ENCODE measurements around the gene NSUN6. TPM values are rescaled to one million over a fixed set of nuclear protein-coding genes. Genes with fewer than 3 reads are reported as not detected.

NSUN6 gene
- total RNA-seq, 2 experiments from 2014 or later: 23.2 to 26.5 TPM

- no peaks in the 10 kb centered on the region for H3K4me1 Mint-ChIP-seq
- DNase-seq (no peak), ATAC-seq (ENCODE audit: low read depth) (no peak)
- peaks cover 9% of the 10 kb centered on the region for H3K9me3 Mint-ChIP-seq
- POLR2A ChIA-PET: no interaction called here
- no peak overlapping the region for H3K27ac Mint-ChIP-seq
- H3K36me3 Mint-ChIP-seq: peaks cover 4% of the 10 kb centered on the region
- no peak overlapping the region for H3K4me3 Mint-ChIP-seq
- no peaks in the 10 kb centered on the region for H3K27me3 Mint-ChIP-seq
These were observed 136.8 kb downstream of the NSUN6 start for GRCh38 chr10:18514537-18514936.

- H3K4me1 Mint-ChIP-seq: no peaks in the 10 kb centered on the region
- H3K36me3 Mint-ChIP-seq: peaks cover 4% of the 10 kb centered on the region
- no peak overlapping the region for H3K4me3 Mint-ChIP-seq
- no peaks in the 10 kb centered on the region for H3K27me3 Mint-ChIP-seq
- POLR2A ChIA-PET: no interaction called here
- DNase-seq (no peak), ATAC-seq (ENCODE audit: low read depth) (no peak)
- no peak overlapping the region for H3K27ac Mint-ChIP-seq
- H3K9me3 Mint-ChIP-seq: peaks cover 6% of the 10 kb centered on the region
These were observed 142.8 kb downstream of the NSUN6 start for GRCh38 chr10:18508587-18508986.

GRCh38 chr10:18505456-18506118 is 145.8 kb downstream of the NSUN6 start:
- H3K27ac Mint-ChIP-seq: no peak overlapping the region
- H3K9me3 Mint-ChIP-seq: no peaks in the 10 kb centered on the region
- DNase-seq (no peak), ATAC-seq (ENCODE audit: low read depth) (no peak)
- H3K4me1 Mint-ChIP-seq: peaks cover 2% of the 10 kb centered on the region
- POLR2A ChIA-PET: no interaction called here
- H3K4me3 Mint-ChIP-seq: no peak overlapping the region
- no peaks in the 10 kb centered on the region for H3K36me3 Mint-ChIP-seq
- H3K27me3 Mint-ChIP-seq: no peaks in the 10 kb centered on the region

- Mint-ChIP-seq H3K4me1 (peaks cover 2% of the 10 kb centered on the region), H3K27me3 (no peaks in the 10 kb centered on the region), H3K9me3 (no peaks in the 10 kb centered on the region), H3K4me3 (no peak overlapping the region), H3K36me3 (no peaks in the 10 kb centered on the region), H3K27ac (no peak overlapping the region)
- ATAC-seq (ENCODE audit: low read depth): no peak
- DNase-seq: no peak
- POLR2A ChIA-PET: no interaction called here
These were observed 147.2 kb downstream of the NSUN6 start for GRCh38 chr10:18504161-18504560.

- ATAC-seq (ENCODE audit: low read depth) (no peak), DNase-seq (no peak)
- Mint-ChIP-seq H3K9me3 (no peaks in the 10 kb centered on the region), H3K27me3 (no peaks in the 10 kb centered on the region), H3K36me3 (no peaks in the 10 kb centered on the region), H3K4me3 (no peak overlapping the region), H3K4me1 (peaks cover 2% of the 10 kb centered on the region), H3K27ac (no peak overlapping the region)
- POLR2A ChIA-PET: no interaction called here
These were observed 149.8 kb downstream of the NSUN6 start for GRCh38 chr10:18501629-18502028.

- no peak for ATAC-seq (ENCODE audit: low read depth)
- no peaks in the 10 kb centered on the region for H3K27me3 Mint-ChIP-seq
- H3K4me1 Mint-ChIP-seq: peaks cover 2% of the 10 kb centered on the region
- POLR2A ChIA-PET: no interaction called here
- no peaks in the 10 kb centered on the region for H3K9me3 Mint-ChIP-seq
- H3K27ac Mint-ChIP-seq: no peak overlapping the region
- no peak for DNase-seq
- no peak overlapping the region for H3K4me3 Mint-ChIP-seq
- no peaks in the 10 kb centered on the region for H3K36me3 Mint-ChIP-seq
These were observed 150.2 kb downstream of the NSUN6 start for GRCh38 chr10:18501198-18501597.

GRCh38 chr10:18500576-18500975 is 150.8 kb downstream of the NSUN6 start:
- no peak for ATAC-seq (ENCODE audit: low read depth)
- POLR2A ChIA-PET: no interaction called here

GRCh38 chr10:18498998-18499397 is 152.4 kb downstream of the NSUN6 start:
- POLR2A ChIA-PET: no interaction called here
- H3K9me3 Mint-ChIP-seq: no peaks in the 10 kb centered on the region
- no peak overlapping the region for H3K27ac Mint-ChIP-seq

More at GRCh38 chr10:18500576-18500975, 150.8 kb downstream of the NSUN6 start:
- H3K9me3 Mint-ChIP-seq: no peaks in the 10 kb centered on the region
- no peak overlapping the region for H3K4me3 Mint-ChIP-seq
- H3K36me3 Mint-ChIP-seq: no peaks in the 10 kb centered on the region
- H3K4me1 Mint-ChIP-seq: peaks cover 2% of the 10 kb centered on the region
- H3K27me3 Mint-ChIP-seq: no peaks in the 10 kb centered on the region
- H3K27ac Mint-ChIP-seq: no peak overlapping the region
- no peak for DNase-seq

GRCh38 chr10:18497806-18498369 is 153.5 kb downstream of the NSUN6 start:
- Mint-ChIP-seq H3K27me3 (no peaks in the 10 kb centered on the region), H3K27ac (no peak overlapping the region), H3K4me1 (peaks cover 2% of the 10 kb centered on the region), H3K9me3 (no peaks in the 10 kb centered on the region), H3K4me3 (no peak overlapping the region), H3K36me3 (no peaks in the 10 kb centered on the region)
- ATAC-seq (ENCODE audit: low read depth) (no peak), DNase-seq (no peak)
- POLR2A ChIA-PET: no interaction called here

More at GRCh38 chr10:18498998-18499397, 152.4 kb downstream of the NSUN6 start:
- Mint-ChIP-seq H3K4me3 (no peak overlapping the region), H3K36me3 (no peaks in the 10 kb centered on the region), H3K4me1 (peaks cover 2% of the 10 kb centered on the region), H3K27me3 (no peaks in the 10 kb centered on the region)
- DNase-seq (no peak), ATAC-seq (ENCODE audit: low read depth) (no peak)

Other genes with a start within 250 kb of the NSUN6 start
- 10 to 100 TPM; 10.8 to 11.8 TPM for gene ARL5B, start 7.8 kb upstream of the NSUN6 start, total RNA-seq

All from activated naive CD8-positive, alpha-beta T cell treated with anti-CD3 and anti-CD28 coated beads, Interleukin-2, amount 10 ng/mL, durations not matched to agents 7 days and 5 days (primary cell).